GM18909 (cell line): Measurements from ENCODE around the gene SF1.

Experiments used
- ATAC-seq: cut with Tn5 transposase; IDR thresholded peaks from one replicate; pipeline ENCODE4 v1.9.1; 2021; ENCODE audit warnings: mild to moderate bottlenecking; ENCODE audit not compliant: unreplicated experiment, poor library complexity

Gene SF1

GRCh38 chr11:64751580-64751979, 26.8 kb downstream of the SF1 start:
- no peak for ATAC-seq

GRCh38 chr11:64751136-64751535, 27.2 kb downstream of the SF1 start:
- ATAC-seq, result no peak

- no peak for ATAC-seq
Measured at GRCh38 chr11:64750361-64751054, 27.8 kb downstream of the SF1 start.

- no peak for ATAC-seq
Measured at GRCh38 chr11:64747961-64748665, 30.2 kb downstream of the SF1 start.

GRCh38 chr11:64746486-64746885, 31.9 kb downstream of the SF1 start:
- no peak for ATAC-seq

- peak; percentile 35 for ATAC-seq
Measured at GRCh38 chr11:64745521-64746328, 32.6 kb downstream of the SF1 start.

GRCh38 chr11:64745189-64745520, 33.2 kb downstream of the SF1 start:
- peak; percentile 30 for ATAC-seq

- ATAC-seq, result no peak
Measured at GRCh38 chr11:64744544-64745188, 33.7 kb downstream of the SF1 start.

- no peak for ATAC-seq
Measured at GRCh38 chr11:64743591-64744543, 34.5 kb downstream of the SF1 start, which contains the start of gene RASGRP2. Gene RASGRP2 (minus strand): TSS chr11:64744142. CDS start chr11:64742866, 1,276 bp downstream.

- no peak for ATAC-seq
Measured at GRCh38 chr11:64742889-64743590, 35.3 kb downstream of the SF1 start.

GRCh38 chr11:64742087-64742888, 36.1 kb downstream of the SF1 start:
- no peak for ATAC-seq

- no peak for ATAC-seq
Measured at GRCh38 chr11:64741375-64742086, 36.8 kb downstream of the SF1 start.

- ATAC-seq, result no peak
Measured at GRCh38 chr11:64739871-64740270, 38.5 kb downstream of the SF1 start.

GRCh38 chr11:64736654-64737053, 41.7 kb downstream of the SF1 start:
- ATAC-seq, result no peak

GRCh38 chr11:64735725-64736259, 42.5 kb downstream of the SF1 start:
- no peak for ATAC-seq

GRCh38 chr11:64734811-64735724, 43.3 kb downstream of the SF1 start:
- no peak for ATAC-seq
